ENCODE results near the gene FXYD1. TPM values are rescaled to one million over a fixed set of nuclear protein-coding genes. Genes with fewer than 3 reads are reported as not detected.

Gene FXYD1
- total RNA-seq, 1 donor from 2014 or later: not detected

DNA sequence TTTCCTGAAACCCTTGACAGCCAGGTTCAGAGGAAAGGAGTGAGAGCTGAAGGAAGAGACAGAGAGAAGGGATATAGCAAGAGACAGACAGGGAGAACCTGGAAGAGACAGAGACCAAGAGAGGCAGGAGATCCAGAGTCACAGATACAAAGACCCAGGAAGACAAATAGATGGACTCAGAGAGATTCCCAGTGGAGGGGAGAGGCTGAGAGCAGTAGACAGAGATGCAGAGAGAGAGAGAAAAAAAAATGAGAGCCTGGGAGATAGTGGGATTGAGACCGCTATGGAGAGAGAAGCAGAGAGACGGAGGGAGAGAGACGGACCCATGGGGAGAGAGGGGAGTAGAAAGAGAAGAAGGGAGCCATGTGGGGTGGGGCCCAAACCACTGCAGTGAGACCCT, 5.2 kb downstream of the FXYD1 start:
- peaks cover 6% of the 10 kb centered on the region for H3K27me3 Mint-ChIP-seq (ENCODE audit: unreplicated experiment)
- peaks cover 5% of the 10 kb centered on the region for H3K4me1 Mint-ChIP-seq (ENCODE audit: unreplicated experiment)
- no peak for DNase-seq (ENCODE audit: low spot score)
- H3K9me3 Mint-ChIP-seq (ENCODE audit: unreplicated experiment): no peaks in the 10 kb centered on the region
- no peak overlapping the region for H3K27ac Mint-ChIP-seq (ENCODE audit: unreplicated experiment)
- H3K4me3 Mint-ChIP-seq (ENCODE audit: unreplicated experiment): no peak overlapping the region
- TF ChIP-seq, protein P1, sequence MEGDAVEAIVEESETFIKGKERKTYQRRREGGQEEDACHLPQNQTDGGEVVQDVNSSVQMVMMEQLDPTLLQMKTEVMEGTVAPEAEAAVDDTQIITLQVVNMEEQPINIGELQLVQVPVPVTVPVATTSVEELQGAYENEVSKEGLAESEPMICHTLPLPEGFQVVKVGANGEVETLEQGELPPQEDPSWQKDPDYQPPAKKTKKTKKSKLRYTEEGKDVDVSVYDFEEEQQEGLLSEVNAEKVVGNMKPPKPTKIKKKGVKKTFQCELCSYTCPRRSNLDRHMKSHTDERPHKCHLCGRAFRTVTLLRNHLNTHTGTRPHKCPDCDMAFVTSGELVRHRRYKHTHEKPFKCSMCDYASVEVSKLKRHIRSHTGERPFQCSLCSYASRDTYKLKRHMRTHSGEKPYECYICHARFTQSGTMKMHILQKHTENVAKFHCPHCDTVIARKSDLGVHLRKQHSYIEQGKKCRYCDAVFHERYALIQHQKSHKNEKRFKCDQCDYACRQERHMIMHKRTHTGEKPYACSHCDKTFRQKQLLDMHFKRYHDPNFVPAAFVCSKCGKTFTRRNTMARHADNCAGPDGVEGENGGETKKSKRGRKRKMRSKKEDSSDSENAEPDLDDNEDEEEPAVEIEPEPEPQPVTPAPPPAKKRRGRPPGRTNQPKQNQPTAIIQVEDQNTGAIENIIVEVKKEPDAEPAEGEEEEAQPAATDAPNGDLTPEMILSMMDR (IDR thresholded peaks at IDR 0.05; ENCODE audit: unreplicated experiment): no peak
- no peaks in the 10 kb centered on the region for H3K36me3 Mint-ChIP-seq (ENCODE audit: low read depth, unreplicated experiment)

DNA sequence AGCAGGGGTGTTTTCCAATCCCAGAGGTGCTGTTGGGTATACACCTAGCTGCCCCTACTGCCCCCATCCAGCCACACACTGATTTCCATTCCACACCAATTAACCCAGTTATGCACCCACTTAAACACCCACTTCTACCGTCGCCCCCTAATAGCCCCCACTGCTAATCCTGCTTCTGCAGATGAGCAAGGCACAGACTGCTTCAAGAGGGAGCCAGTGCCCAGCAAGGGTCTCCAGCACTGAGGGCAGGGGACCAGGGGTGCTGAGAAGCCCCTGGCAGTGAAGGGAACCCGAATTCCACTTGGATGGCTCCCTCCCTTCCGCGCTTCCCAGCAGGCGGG, 5.6 kb downstream of the FXYD1 start:
- H3K27me3 Mint-ChIP-seq (ENCODE audit: unreplicated experiment): peaks cover 9% of the 10 kb centered on the region
- TF ChIP-seq, protein P1 (IDR thresholded peaks at IDR 0.05; ENCODE audit: unreplicated experiment): no peak
- no peaks in the 10 kb centered on the region for H3K36me3 Mint-ChIP-seq (ENCODE audit: low read depth, unreplicated experiment)
- DNase-seq (ENCODE audit: low spot score): no peak
- H3K4me1 Mint-ChIP-seq (ENCODE audit: unreplicated experiment): peaks cover 5% of the 10 kb centered on the region
- H3K4me3 Mint-ChIP-seq (ENCODE audit: unreplicated experiment): no peak overlapping the region
- no peak overlapping the region for H3K27ac Mint-ChIP-seq (ENCODE audit: unreplicated experiment)
- no peaks in the 10 kb centered on the region for H3K9me3 Mint-ChIP-seq (ENCODE audit: unreplicated experiment)

DNA sequence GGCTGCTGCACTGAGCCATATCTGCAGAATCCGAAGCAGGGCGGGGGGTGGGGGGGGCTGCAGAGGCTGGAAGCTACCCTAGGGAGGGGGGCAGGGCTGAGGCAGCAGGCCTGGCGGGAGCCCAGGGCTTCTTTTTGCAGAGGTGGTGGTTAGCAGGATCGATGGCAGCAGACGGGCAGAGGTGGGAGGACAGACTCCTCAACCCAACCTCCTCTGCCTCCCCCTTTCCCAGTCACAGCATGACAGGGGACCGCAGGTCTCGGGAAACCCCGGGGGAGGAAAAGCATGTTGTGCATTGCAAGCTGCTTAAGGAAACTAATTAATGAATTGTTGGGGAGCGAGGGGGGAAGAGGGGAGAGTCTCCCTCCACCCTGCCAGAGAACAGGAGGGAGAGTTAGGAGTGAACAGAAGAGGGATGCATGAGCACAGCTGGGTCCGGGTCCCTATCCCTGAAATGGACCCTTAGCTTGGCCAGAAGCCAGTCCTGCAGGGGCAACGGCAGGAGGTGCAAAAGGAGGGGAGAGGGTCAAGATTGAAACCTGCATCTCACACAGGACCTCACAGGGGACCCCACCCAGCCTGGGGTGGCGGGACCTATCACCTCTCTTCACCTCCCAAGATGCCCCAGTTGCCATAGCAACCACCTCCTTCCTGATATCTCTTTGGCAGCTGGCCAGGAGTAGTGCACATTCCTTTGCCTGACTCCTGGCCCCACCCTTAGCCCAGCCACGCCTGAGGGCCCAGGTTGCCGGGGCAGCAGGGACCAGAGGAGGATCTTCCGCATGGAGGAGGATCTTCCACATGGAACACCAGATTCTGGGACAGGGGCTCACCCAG, 6.2 kb downstream of the FXYD1 start:
- no peak overlapping the region for H3K27ac Mint-ChIP-seq (ENCODE audit: unreplicated experiment)

DNA sequence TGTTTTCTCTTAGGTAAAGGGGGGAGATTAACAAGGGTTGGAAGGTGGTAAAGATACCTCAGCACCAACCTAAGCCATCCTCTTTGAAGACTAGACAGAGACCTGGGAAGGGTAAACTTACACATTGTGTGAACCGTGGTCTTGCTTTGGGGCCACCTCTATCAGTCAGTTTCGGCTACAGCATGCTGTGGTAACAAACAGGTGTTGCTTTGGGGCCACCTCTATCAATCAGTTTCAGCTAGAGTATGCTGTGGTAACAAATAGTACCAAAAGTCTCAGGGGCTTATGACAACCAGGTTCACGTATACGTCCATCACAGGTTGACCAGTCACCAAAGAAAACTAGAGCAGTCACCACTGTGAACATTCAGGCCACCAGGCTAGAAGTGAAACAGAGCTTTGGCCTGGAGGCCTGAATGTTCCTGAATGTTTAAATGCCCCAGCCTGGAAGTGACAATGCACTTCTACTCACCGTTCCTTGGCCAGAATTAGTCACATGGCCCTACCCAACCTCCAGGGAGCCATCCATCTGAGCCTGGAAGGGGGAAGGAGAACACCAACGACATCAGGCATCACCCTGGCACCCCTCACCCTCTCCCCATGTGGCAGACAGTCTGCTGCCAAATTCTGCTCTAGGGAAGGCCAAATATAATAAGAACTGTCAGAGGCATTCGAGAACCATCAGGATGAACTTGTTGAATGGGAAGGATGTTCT, 8.3 kb downstream of the FXYD1 start:
- Mint-ChIP-seq H3K9me3 (ENCODE audit: unreplicated experiment) (no peaks in the 10 kb centered on the region), H3K27me3 (ENCODE audit: unreplicated experiment) (peaks cover 11% of the 10 kb centered on the region), H3K27ac (ENCODE audit: unreplicated experiment) (no peak overlapping the region), H3K36me3 (ENCODE audit: low read depth, unreplicated experiment) (peaks cover 7% of the 10 kb centered on the region), H3K4me3 (ENCODE audit: unreplicated experiment) (no peak overlapping the region), H3K4me1 (ENCODE audit: unreplicated experiment) (peaks cover 2% of the 10 kb centered on the region)
- TF ChIP-seq, protein P1 (IDR thresholded peaks at IDR 0.05; ENCODE audit: unreplicated experiment): no peak
- DNase-seq (ENCODE audit: low spot score): no peak

More for the DNA sequence above, 6.2 kb downstream of the FXYD1 start:
- Mint-ChIP-seq H3K36me3 (ENCODE audit: low read depth, unreplicated experiment) (no peaks in the 10 kb centered on the region), H3K4me3 (ENCODE audit: unreplicated experiment) (no peak overlapping the region), H3K4me1 (ENCODE audit: unreplicated experiment) (peaks cover 5% of the 10 kb centered on the region), H3K9me3 (ENCODE audit: unreplicated experiment) (no peaks in the 10 kb centered on the region), H3K27me3 (ENCODE audit: unreplicated experiment) (peaks cover 9% of the 10 kb centered on the region)
- DNase-seq (ENCODE audit: low spot score): peak; percentile 14
- TF ChIP-seq, protein P1 (IDR thresholded peaks at IDR 0.05; ENCODE audit: unreplicated experiment): no peak

DNA sequence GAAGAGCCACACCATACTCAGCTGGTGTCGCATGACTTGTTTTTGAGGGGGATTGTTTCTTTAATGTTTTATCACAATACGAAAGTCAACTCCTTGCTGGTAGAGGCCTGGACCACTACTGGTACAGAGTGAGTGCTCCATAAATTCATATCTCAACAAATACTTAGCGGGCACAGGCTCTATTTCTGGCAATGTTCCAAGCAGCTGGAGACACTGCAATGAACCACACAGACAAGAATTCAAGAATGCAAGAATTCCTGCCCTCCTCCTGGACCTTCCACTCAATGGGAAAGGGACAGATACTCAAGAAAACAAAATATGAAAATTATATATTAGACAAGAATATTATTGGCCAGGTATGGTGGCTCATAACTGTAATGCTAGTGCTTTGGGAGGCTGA, 10.8 kb downstream of the FXYD1 start:
- Mint-ChIP-seq H3K36me3 (ENCODE audit: low read depth, unreplicated experiment) (peaks cover 7% of the 10 kb centered on the region), H3K27me3 (ENCODE audit: unreplicated experiment) (peaks cover 17% of the 10 kb centered on the region), H3K27ac (ENCODE audit: unreplicated experiment) (no peak overlapping the region), H3K4me3 (ENCODE audit: unreplicated experiment) (no peak overlapping the region), H3K4me1 (ENCODE audit: unreplicated experiment) (peaks cover 15% of the 10 kb centered on the region), H3K9me3 (ENCODE audit: unreplicated experiment) (no peaks in the 10 kb centered on the region)
- DNase-seq (ENCODE audit: low spot score): no peak
- TF ChIP-seq, protein P1 (IDR thresholded peaks at IDR 0.05; ENCODE audit: unreplicated experiment): no peak
